SJSA1 (cell line): Measurements from ENCODE around the gene VWA3B. TPM values are rescaled to one million over a fixed set of nuclear protein-coding genes. Genes with fewer than 3 reads are reported as not detected.

Experiments used
- DNase-seq, 2 experiments: peaks; one replicate each; pipeline ENCODE4 v3.0.0-alpha.2; 2015 to 2020; ENCODE audit warnings: low spot score in 2 of 2, low read depth in 1 of 2
- H3K27ac ChIP-seq: fragments of 250-450 bp; sonication (Bioruptor Pico); 2 replicates; pipeline ENCODE4 v1.5.1; 2020; ENCODE audit warnings: mild to moderate bottlenecking, moderate library complexity
- H3K27me3 ChIP-seq: fragments of 250-450 bp; sonication (Bioruptor Pico); replicated peaks from 2 replicates; pipeline ENCODE4 v1.5.1; 2020; ENCODE audit warnings: mild to moderate bottlenecking, moderate library complexity
- H3K36me3 ChIP-seq: fragments of 250-450 bp; sonication (Bioruptor Pico); 2 replicates; pipeline ENCODE4 v1.5.1; 2020; ENCODE audit warnings: mild to moderate bottlenecking
- H3K4me1 ChIP-seq: fragments of 250-450 bp; sonication (Bioruptor Pico); replicated peaks from 2 replicates; pipeline ENCODE4 v1.6.1; 2021; ENCODE audit warnings: mild to moderate bottlenecking
- H3K4me3 ChIP-seq: fragments of 250-450 bp; sonication (Bioruptor Pico); 2 replicates; pipeline ENCODE4 v1.5.1; 2020; ENCODE audit warnings: mild to moderate bottlenecking
- H3K9me3 ChIP-seq: fragments of 250-450 bp; sonication (Bioruptor Pico); replicated peaks from 2 replicates; pipeline ENCODE4 v1.5.1; 2020; ENCODE audit warnings: mild to moderate bottlenecking
- total RNA-seq: library from RNA; depleted of rRNA; stranded (reverse); fragments of >200 nt; shearing (Covaris generic); gene quantifications from 2 replicates; pipeline ENCODE4 v1.2.3, GENCODE V29; 2014

Gene VWA3B
- total RNA-seq, 1 experiment from 2014 or later, result not detected

DNA sequence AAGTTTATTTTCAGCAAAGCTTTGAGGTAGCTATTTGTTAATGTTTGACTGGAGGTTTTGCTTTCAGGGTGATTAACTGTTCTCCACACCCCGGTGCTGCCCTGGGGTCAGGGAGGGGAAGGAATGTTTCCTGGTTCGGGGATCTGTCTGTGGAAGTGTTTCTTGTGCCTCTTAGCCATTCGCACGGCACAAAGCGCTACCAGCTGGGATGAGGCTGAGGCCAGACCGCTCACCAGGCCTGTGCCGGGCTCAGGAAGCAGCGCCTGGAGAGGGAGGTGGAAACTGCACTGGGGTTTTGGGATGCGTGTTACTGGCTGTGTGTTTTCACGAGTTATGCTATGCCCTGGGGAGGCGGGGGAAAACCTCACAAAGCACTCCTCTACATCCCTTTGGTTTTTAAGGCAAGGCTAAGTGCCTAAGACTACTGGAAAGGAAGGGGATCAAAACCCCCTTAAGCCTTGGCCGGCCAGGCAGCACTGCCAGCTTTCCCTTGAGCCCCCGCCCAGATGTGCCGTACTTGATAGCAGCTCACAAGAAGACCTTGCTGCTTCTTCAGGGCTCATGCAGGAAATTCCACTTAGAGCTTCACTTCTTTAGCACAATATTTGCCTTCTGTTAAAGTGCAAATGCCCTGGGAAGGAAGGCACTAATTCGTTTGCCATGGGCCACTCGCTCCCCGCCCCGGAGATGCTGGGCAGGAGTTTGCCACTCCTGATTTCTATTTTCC is 193.6 kb downstream of the VWA3B start:
- no peaks in the 10 kb centered on the region for H3K9me3 ChIP-seq
- no peak overlapping the region for H3K4me3 ChIP-seq
- H3K36me3 ChIP-seq, result no peaks in the 10 kb centered on the region
- peaks cover 3% of the 10 kb centered on the region for H3K4me1 ChIP-seq
- H3K27ac ChIP-seq, result no peak overlapping the region
- DNase-seq, result peak in 1 of 2 experiments; percentile 22
- H3K27me3 ChIP-seq, result no peaks in the 10 kb centered on the region

DNA sequence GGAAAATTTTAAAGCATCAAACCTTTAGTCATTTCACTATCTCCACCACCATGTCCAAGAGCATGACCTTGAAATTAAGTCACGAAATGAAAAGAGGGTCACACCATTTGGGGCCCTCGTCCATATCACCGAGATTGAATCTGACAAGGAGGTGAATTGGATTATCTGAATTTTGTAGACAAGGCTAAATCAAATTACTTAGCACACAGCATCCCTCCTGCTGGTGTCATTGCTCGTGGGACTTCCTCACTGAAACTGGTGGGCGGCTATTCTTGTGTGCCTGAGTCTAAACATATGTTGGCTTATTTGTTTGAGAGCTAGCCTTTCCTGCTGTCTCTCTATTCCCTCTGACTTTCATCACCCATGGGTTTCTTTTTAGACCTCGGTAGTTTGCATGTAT is 194.6 kb downstream of the VWA3B start:
- H3K27ac ChIP-seq, result no peak overlapping the region
- H3K36me3 ChIP-seq, result no peaks in the 10 kb centered on the region
- H3K4me3 ChIP-seq, result no peak overlapping the region
- no peak for DNase-seq
- H3K9me3 ChIP-seq, result no peaks in the 10 kb centered on the region
- H3K4me1 ChIP-seq, result peaks cover 3% of the 10 kb centered on the region
- no peaks in the 10 kb centered on the region for H3K27me3 ChIP-seq

DNA sequence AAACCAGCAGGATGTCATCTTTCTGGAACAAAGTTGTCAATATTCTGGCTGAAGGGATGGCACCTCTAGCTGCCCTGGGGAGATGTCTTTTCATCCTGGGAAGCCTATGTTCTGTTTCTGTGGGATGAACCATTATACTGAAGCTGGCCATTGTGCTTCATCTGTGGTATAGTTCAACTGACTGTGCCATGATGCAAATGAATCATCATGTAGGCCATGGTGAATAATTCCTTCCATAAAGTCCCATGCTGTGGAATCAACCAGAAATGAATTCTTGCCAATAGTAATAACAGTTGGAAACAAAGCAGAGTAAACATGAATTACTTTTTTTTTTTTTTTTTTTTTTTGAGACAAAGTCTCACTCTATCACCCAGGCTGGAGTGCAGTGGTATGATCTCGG is 195.1 kb downstream of the VWA3B start:
- Histone ChIP-seq H3K27ac (no peak overlapping the region), H3K9me3 (no peaks in the 10 kb centered on the region), H3K36me3 (no peaks in the 10 kb centered on the region), H3K4me1 (peaks cover 3% of the 10 kb centered on the region), H3K27me3 (no peaks in the 10 kb centered on the region), H3K4me3 (no peak overlapping the region)
- no peak for DNase-seq

DNA sequence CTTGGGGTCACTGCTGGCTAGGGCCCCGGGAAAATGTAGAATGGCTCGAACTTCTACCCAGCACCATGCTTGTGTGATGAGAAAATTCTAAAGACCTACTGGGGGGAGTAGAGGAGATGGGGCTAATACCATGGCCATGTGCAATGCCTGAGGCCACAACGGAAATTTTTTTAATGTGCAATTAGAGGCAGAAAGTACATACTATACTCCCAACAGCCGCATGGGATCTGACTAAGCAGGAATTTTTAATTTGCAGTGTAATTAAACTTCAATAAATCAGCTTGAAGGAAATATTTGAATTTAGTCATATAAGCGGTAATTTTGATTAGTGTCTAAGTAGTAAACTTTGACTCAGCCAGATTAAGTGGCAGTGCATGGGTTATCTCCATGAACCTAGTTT is 206.1 kb downstream of the VWA3B start:
- no peak for DNase-seq
- Histone ChIP-seq H3K9me3 (no peaks in the 10 kb centered on the region), H3K27ac (no peak overlapping the region), H3K36me3 (no peaks in the 10 kb centered on the region), H3K27me3 (no peaks in the 10 kb centered on the region; the same call in 1 of the 2 replicates), H3K4me3 (no peak overlapping the region), H3K4me1 (no peaks in the 10 kb centered on the region)

GRCh38 chr2:98293931-98294687 is 207.1 kb downstream of the VWA3B start:
- no peaks in the 10 kb centered on the region for H3K36me3 ChIP-seq
- H3K27me3 ChIP-seq, result no peaks in the 10 kb centered on the region; the same call in 1 of the 2 replicates
- H3K9me3 ChIP-seq, result no peaks in the 10 kb centered on the region
- no peak for DNase-seq
- no peaks in the 10 kb centered on the region for H3K4me1 ChIP-seq
- no peak overlapping the region for H3K27ac ChIP-seq
- no peak overlapping the region for H3K4me3 ChIP-seq

DNA sequence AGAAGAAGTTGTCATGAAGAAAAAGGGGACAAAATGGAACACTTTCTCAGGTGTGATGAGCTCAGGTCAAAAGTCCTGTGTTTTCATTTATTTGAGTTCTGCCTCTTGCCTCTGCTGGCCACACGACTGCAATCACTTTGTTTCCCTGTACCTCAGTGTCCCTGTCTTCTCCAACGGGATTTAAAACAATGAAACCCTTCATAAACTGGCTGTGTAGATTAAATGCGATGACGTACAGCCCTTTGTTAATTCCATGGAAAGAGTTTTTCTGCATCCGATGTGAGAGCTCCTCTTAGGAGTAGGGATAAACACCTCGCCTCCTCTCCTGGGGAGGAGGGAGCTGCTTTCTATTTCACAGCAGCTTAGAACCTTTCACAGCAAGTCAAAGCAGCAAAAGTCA is 207.7 kb downstream of the VWA3B start:
- no peak overlapping the region for H3K27ac ChIP-seq
- no peaks in the 10 kb centered on the region for H3K4me1 ChIP-seq
- H3K36me3 ChIP-seq, result no peaks in the 10 kb centered on the region
- no peaks in the 10 kb centered on the region; the same call in 1 of the 2 replicates for H3K27me3 ChIP-seq
- no peaks in the 10 kb centered on the region for H3K9me3 ChIP-seq
- no peak overlapping the region for H3K4me3 ChIP-seq
- DNase-seq, result no peak

GRCh38 chr2:98295275-98295674 is 208.3 kb downstream of the VWA3B start:
- Histone ChIP-seq H3K36me3 (no peaks in the 10 kb centered on the region), H3K4me1 (no peaks in the 10 kb centered on the region), H3K4me3 (no peak overlapping the region), H3K9me3 (no peaks in the 10 kb centered on the region), H3K27me3 (no peaks in the 10 kb centered on the region; the same call in 1 of the 2 replicates), H3K27ac (no peak overlapping the region)
- no peak for DNase-seq

- H3K4me1 ChIP-seq, result no peaks in the 10 kb centered on the region
- no peak overlapping the region for H3K27ac ChIP-seq
- H3K4me3 ChIP-seq, result no peak overlapping the region
- H3K9me3 ChIP-seq, result no peaks in the 10 kb centered on the region
- no peak for DNase-seq
- no peaks in the 10 kb centered on the region for H3K36me3 ChIP-seq
- no peaks in the 10 kb centered on the region; the same call in 1 of the 2 replicates for H3K27me3 ChIP-seq
These were observed 208.9 kb downstream of the VWA3B start for GRCh38 chr2:98295721-98296414.

DNA sequence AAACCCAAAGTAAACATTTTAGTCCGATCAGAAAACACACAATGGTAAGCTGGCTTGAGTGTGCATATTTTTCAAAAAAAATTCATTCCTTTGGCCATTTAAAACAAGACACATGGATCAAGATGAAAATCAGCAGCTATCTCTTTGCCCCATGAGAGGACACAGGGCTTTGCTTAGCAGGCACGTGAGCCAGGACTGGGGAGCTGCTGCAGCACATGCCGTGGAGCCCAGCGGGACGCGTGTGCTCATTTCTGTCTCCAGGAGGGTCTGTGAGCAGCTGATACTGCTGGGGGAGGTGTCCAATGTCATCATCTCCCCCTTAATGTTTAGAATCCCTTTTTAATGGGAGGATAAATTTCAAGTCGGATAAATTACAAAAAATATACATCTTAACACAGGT is 209.5 kb downstream of the VWA3B start:
- Histone ChIP-seq H3K4me1 (no peaks in the 10 kb centered on the region), H3K27me3 (peaks cover under 1% of the 10 kb centered on the region; the same call in 1 of the 2 replicates), H3K4me3 (no peak overlapping the region), H3K36me3 (no peaks in the 10 kb centered on the region), H3K27ac (no peak overlapping the region), H3K9me3 (no peaks in the 10 kb centered on the region)
- DNase-seq, result no peak

DNA sequence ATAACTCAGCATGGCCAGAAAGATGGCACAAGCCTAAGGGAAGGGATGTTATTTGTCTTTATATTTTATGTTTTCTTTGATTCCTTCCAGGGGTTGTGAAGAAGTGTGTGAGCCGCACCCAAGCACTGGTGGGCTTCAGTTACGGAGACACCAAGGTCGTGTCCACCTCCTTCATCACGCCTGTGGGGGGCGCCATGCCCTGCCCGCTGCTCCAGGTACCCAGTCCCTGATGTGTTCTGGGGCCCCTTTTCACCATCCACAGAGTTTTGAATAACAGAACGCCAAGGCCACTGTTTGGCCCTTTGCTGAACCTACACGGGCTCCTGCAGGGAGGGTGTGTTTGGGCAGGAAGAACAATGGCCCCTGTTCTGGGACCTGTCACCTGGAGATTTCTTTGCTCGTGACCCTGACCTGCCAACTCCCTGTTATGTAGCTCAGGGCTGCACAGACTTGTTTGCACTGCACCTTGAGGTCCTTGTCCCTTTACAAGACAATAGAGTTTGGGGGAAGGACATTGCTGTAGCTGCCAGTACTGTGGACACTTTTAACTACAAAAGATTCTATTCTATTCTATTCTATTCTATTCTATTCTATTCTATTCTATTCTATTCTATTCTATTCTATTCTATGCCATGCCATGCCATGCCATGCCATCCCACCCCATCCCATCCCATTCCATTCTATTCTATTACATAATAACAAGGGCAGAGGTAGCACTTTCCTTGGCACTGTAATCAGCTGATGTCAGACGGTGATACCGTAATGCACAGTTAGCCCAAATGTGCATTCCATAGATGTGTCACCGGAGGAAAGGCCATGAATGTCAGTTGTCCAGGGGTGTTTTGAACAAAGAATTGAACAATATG is 211.1 kb downstream of the VWA3B start:
- no peaks in the 10 kb centered on the region for H3K36me3 ChIP-seq
- peaks cover 4% of the 10 kb centered on the region; the same call in 1 of the 2 replicates for H3K27me3 ChIP-seq
- H3K4me3 ChIP-seq, result no peak overlapping the region
- H3K9me3 ChIP-seq, result no peaks in the 10 kb centered on the region
- H3K4me1 ChIP-seq, result no peaks in the 10 kb centered on the region
- no peak overlapping the region for H3K27ac ChIP-seq
- DNase-seq, result no peak

DNA sequence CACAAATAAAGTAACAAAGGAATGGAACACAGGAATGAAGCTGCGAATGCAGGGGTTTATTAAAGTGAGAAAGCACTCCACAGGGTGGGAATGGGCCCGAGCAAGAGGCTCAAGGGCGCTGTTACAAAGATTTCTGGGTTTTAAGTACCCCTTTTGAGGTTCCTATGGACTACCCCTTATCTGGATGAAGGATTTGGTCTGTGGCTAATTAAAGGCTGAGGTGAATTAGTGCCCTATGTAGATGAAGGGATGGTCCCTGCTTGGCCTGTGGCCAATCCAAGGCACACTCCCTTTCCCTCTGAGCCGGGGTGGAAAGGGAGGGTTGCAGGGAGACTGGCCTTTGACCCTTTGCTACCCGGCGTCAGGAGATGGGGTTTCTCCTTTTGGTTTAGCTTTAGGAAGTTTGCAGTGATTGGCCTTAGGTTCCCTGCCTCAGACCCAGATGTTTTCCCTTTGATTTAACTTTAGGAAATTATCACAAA is 211.8 kb downstream of the VWA3B start:
- Histone ChIP-seq H3K9me3 (no peaks in the 10 kb centered on the region), H3K4me1 (no peaks in the 10 kb centered on the region), H3K4me3 (no peak overlapping the region), H3K27me3 (peaks cover 4% of the 10 kb centered on the region; the same call in 1 of the 2 replicates), H3K36me3 (no peaks in the 10 kb centered on the region), H3K27ac (no peak overlapping the region)
- DNase-seq, result no peak

- Histone ChIP-seq H3K27ac (no peak overlapping the region), H3K9me3 (no peaks in the 10 kb centered on the region), H3K4me3 (no peak overlapping the region), H3K36me3 (no peaks in the 10 kb centered on the region), H3K27me3 (peaks cover 4% of the 10 kb centered on the region; the same call in 1 of the 2 replicates), H3K4me1 (no peaks in the 10 kb centered on the region)
- DNase-seq, result no peak
These were observed 212.4 kb downstream of the VWA3B start for GRCh38 chr2:98299211-98299905.
